ENCODE data around the gene KIAA1217.

Gene KIAA1217

DNA sequence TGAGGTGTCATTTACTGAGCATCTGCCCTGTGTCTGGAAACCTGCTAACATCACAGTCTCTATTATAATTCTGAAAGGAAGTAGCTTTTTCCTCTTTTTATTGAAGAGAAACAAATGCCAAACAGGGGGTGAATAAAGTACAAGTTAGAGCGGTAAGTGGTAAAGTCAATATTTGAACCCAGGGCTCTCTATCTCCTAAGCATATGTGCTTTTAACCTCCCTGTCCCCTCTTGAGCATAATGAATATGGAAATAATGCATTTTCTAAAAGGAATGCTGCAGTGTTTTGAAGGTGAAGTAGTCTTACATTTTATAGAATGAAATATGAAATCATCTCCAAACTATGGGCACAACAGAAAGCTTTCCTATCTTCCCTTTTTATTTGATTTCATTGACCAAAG lies 196.7 kb downstream of the KIAA1217 start:
- DNase-seq (no peak), ATAC-seq (no peak)

- no peak for ATAC-seq
- no peak for DNase-seq
These were observed 198.0 kb downstream of the KIAA1217 start for GRCh38 chr10:24406809-24407483.

DNA sequence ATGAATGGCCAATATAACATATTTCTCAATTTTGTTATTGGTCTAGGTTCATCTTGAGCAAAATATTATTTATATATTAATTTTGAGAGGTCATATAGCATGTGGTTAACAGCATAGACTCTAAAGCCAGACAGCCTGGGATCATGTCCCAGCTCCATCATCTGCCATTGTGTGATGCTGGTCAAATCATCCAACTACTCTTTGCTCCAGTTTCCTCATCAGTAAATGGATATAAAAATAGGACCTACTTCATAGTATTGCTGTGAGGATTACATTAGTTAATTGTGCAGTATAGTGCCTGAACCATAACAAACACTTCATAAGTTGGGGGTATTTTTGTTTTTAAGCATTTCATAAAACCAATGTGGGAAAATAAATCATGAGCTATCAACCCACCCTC lies 199.0 kb downstream of the KIAA1217 start:
- DNase-seq (no peak), ATAC-seq (no peak)

- ATAC-seq, result no peak
- DNase-seq, result no peak
These were observed 199.4 kb downstream of the KIAA1217 start for GRCh38 chr10:24408365-24408764.

GRCh38 chr10:24414597-24414996 lies 205.7 kb downstream of the KIAA1217 start:
- no peak for ATAC-seq
- no peak for DNase-seq

DNA sequence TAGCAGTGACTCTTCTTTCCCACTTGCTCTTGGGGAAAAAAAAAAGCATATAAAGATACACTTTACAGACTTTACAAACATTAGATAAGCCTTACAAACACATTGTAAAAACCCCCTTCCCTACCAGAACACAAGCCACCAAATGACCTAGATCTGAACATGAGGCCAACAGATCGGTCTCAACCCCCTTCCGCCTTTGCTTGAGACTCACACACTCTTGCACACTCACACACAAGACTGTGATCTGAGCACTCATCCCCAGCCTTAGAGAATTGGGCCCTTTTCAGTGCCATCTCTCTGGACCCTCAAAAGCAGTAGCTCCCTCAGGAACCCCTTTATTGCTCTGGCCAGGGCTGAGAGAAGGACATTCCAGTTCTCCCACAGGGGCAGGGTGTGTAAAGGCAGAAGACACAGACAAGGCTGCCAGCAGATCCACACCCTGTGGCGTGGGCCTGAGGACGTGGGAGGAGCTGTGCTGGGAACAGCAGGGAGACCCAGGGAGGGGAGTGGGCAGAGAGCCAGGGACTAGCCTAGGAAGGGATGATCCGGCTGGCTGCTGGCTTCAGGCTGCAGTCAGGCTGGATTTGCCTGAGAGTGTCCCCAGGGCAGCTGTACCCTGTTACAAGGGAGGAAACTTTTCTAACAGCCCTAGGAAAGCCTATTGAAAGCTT lies 206.7 kb downstream of the KIAA1217 start:
- ATAC-seq, result no peak
- no peak for DNase-seq

DNA sequence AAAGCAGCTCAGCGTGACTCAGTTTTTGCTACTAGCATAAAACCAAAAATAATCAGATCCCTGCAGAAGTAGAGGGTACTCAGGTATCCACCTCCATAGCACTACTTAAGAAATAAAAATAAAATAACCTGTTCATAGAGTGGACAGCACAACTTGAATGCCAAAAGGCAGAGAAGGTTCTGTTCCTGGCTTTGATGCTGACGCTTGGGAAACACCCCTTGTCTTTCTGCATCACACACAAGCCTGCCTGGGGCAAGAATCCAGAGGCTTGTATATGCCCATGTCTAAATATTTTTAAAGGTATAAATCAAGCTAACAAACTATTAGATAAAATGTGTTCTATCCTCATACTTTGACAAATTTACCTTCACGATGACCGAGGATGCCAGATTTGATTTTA lies 207.3 kb downstream of the KIAA1217 start:
- DNase-seq, result no peak
- no peak for ATAC-seq

- ATAC-seq, result no peak
- no peak for DNase-seq
These were observed 208.1 kb downstream of the KIAA1217 start for GRCh38 chr10:24417053-24417452.

GRCh38 chr10:24418532-24418931 lies 209.6 kb downstream of the KIAA1217 start:
- no peak for DNase-seq
- ATAC-seq, result no peak

DNA sequence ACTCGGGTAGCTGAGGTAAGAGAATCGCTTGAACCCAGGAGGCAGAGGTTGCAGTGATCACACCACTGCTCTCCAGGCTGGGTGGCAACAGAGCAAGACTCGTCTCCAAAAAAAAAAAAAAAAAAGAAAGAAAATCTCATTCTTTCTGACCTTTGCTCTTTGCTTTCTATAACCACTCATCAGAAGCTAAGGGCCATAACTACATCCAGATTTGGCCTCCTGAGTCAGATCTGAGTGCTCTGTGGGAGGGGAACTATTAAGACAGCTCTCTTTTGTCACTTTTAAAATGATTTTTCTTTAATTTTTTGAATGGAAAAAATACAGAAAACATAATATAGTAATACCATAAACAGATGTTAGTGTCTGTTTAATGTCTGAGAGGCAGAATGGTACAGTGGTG lies 210.1 kb downstream of the KIAA1217 start:
- DNase-seq (no peak), ATAC-seq (no peak)

GRCh38 chr10:24425151-24425550 lies 216.2 kb downstream of the KIAA1217 start:
- DNase-seq (no peak), ATAC-seq (no peak)

DNA sequence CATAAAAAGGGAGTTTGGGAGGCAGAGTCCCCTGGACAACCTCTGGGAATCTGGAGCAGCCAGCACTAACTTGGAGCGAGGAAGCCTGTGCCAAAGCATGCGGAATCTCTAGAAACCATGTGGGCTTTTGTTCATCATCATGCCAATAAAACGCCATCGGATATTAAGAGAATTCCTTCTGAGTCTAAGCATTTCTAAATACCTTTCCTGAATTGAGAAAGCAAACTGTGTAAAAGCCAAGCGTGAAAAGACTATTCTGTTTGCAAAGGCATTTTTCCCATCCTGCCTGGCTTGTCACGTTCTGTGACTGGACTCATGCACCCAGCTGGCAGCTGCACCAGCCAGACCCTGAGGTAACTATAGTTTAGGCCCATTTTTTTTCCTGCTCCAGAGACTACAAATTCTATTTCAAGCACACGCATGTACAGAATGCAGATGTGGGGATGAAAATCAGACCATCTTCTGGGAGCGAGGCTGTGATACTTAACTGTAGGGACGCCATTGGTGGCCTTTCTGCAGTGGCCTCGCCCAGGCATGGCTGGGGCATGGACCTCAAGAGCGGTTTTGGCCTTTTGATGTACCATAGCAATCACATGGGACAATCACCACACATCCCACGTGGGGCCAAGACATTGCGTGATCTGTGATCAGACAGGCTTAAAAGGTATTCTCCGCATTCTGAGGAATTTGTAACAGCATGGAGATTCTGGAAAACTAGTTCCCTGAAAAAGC lies 218.9 kb downstream of the KIAA1217 start:
- DNase-seq (no peak), ATAC-seq (no peak)

DNA sequence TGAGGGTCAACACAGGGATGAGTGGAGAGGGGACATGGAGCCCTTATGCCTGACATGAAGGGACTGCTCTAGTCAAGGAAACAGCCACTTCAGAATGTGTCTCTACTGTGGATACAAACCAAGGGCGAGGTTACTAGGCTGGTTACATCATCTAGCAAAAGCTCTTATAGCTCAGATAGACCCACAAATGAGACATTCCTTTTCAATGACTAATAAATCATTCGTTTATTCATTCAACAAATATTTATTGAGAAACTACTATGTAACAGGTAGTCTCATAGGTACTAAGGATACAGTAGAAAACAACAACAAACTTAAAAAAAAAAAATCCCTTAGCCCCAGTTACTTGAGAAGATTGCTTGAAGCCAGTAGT lies 219.5 kb downstream of the KIAA1217 start:
- DNase-seq, result no peak
- ATAC-seq, result no peak

- no peak for DNase-seq
- ATAC-seq, result no peak
These were observed 221.7 kb downstream of the KIAA1217 start for GRCh38 chr10:24430591-24430990.

GRCh38 chr10:24432478-24433416 lies 223.8 kb downstream of the KIAA1217 start:
- no peak for ATAC-seq
- DNase-seq, result no peak

GRCh38 chr10:24433705-24434104 lies 224.8 kb downstream of the KIAA1217 start:
- no peak for ATAC-seq
- DNase-seq, result no peak

GRCh38 chr10:24434961-24435360 lies 226.0 kb downstream of the KIAA1217 start:
- ATAC-seq (no peak), DNase-seq (no peak)

- no peak for DNase-seq
- no peak for ATAC-seq
These were observed 226.4 kb downstream of the KIAA1217 start for GRCh38 chr10:24435374-24435773.

- DNase-seq, result no peak
- no peak for ATAC-seq
These were observed 228.4 kb downstream of the KIAA1217 start for GRCh38 chr10:24437302-24437701.

DNA sequence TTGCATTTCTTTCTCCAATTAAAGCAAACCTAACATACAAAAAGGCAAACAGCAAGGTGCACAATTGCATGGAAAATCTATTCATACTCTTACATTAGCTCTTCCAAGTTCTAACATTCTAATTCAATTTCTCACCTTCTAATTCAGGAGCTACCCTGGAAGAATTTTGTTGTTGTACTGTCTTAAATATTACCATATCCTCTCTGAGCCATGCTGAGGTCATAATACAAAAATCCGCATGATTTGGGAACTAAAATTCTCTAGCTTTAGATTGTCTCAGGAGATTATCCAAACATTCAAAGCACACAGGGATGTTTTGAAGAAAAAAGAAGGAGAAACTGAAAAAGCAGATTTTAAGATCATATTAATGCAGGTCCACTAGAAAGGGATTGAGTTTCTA lies 229.9 kb downstream of the KIAA1217 start:
- ATAC-seq (no peak), DNase-seq (no peak)

DNA sequence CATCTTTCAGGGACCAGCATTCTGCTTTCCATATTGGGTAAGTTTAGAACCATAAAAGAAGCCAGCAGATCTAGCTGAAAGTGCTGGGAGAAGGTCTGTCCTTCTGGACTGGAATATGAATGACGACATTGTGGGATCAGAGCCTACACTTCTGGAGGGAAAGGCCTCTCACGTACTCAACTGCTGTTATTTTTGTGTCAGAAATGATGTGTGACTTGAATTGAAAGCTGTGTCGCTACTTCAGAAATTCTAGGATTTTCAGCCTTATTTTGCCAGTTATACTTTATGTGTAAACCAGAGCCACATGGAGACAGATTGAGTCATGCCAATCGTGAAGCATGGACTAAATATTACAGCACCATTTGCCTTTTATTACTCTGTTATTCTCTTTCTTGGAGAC lies 231.0 kb downstream of the KIAA1217 start:
- no peak for DNase-seq
- no peak for ATAC-seq

All from stimulated activated naive CD8-positive, alpha-beta T cell treated with anti-CD3 and anti-CD28 coated beads, Interleukin-15, Interleukin-2, amounts not matched to agents 100 U/mL and 50 U/mL, for 24 hours (primary cell).